Stomach smooth muscle (tissue), 2 donors: ENCODE results near the gene E2F2.

Experiments
- H3K27ac ChIP-seq: one replicate; pipeline ENCODE4 v1.7.0; 2013; ENCODE audit warnings: mild to moderate bottlenecking, low read length, inconsistent platforms
- H3K27me3 ChIP-seq, 2 donors: one replicate each; pipeline ENCODE4 v1.7.0; 2013; ENCODE audit warnings: low read length in 2 of 2; ENCODE audit not compliant: insufficient read depth in 2 of 2, control insufficient read depth in 1 of 2
- H3K36me3 ChIP-seq, 2 donors: one replicate each; pipeline ENCODE4 v1.7.0; 2013; ENCODE audit warnings: low read length in 2 of 2; ENCODE audit not compliant: control insufficient read depth in 2 of 2, insufficient read depth in 2 of 2
- H3K4me1 ChIP-seq: one replicate; pipeline ENCODE4 v1.7.0; 2013; ENCODE audit warnings: low read length; ENCODE audit not compliant: control insufficient read depth, insufficient read depth
- H3K4me3 ChIP-seq, 2 donors: one replicate each; pipeline ENCODE4 v1.7.0; 2013; ENCODE audit warnings: low read length in 2 of 2
- H3K9ac ChIP-seq, 2 donors: one replicate each; pipeline ENCODE4 v1.7.0; 2013; ENCODE audit warnings: low read length in 2 of 2, mild to moderate bottlenecking in 1 of 2
- H3K9me3 ChIP-seq, 2 donors: one replicate each; pipeline ENCODE4 v1.7.0; 2013; ENCODE audit warnings: low read length in 2 of 2; ENCODE audit not compliant: control insufficient read depth in 2 of 2
- donor health status: healthy.
- donor health status: Pancreatic carcinoma.

Gene E2F2

DNA sequence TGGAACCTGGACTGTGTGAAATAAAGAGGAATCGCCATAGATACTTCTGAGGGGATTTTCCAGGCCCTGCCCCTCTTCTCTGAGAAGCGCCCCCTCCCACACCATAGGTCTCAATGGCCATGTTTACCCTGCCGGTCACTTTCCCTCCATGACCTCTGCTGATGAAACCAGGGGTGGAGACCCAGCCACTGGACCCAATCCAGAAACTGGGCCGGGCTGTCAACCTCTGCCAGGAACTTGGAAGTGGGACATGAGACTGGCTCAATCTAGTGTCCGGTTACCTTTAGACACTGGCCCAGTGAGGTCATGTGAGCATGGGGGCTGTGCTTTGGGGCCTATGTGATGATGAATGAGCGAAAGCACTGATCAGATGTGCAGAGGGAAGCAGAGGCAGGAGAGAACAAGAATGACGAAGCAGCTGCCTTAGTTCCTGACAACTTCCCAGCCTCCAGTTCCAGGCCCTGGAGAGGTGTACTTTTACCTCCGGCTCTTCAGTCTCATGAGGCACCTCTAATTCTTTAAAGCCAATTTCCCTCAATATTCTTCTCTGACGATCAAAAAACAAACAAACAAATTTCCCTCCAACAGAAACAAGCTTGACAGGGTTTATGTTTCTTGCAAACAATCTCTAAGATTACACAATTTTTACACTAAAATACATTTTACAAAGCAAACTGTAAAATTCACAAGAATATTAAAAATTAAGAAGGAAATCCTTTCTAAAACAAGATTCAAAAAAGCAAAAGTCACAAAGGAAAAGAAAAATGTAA, 52.0 kb downstream of the E2F2 start:
- Histone ChIP-seq H3K9me3 (no peaks in the 10 kb centered on the region), H3K27me3 (no peaks in the 10 kb centered on the region), H3K4me1 (peaks cover 15% of the 10 kb centered on the region), H3K36me3 (peaks cover 0 to 2% of the 10 kb centered on the region in 2 donors), H3K4me3 (no peak overlapping the region), H3K27ac (no peak overlapping the region), H3K9ac (no peak overlapping the region)

GRCh38 chr1:23477359-23478144, 53.5 kb downstream of the E2F2 start:
- H3K4me1 ChIP-seq, result peaks cover 6% of the 10 kb centered on the region
- no peak overlapping the region for H3K9ac ChIP-seq

DNA sequence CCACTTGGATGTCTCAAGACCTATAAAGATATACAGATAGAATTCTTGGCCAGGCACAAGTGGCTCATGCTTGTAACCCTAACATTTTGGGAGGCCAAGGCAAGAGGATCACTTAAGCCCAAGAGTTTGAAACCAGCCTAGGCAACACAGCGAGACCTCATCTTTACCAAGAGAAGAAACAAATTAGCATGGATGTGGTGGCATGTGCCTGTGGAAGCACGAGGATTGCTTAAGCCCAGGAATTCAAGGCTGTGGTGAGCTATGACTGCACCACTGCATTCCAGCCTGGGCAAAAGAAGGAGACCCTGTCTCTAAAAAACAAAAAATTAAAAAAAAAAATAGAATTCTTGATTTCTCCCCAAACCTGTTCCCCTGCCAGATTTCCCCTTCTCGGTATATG, 55.4 kb downstream of the E2F2 start:
- Histone ChIP-seq H3K9me3 (no peaks in the 10 kb centered on the region), H3K36me3 (peaks cover 0 to 2% of the 10 kb centered on the region in 2 donors), H3K9ac (no peak overlapping the region), H3K27me3 (no peaks in the 10 kb centered on the region), H3K4me3 (no peak overlapping the region), H3K27ac (no peak overlapping the region), H3K4me1 (peaks cover 3% of the 10 kb centered on the region)

More at GRCh38 chr1:23477359-23478144, 53.5 kb downstream of the E2F2 start:
- H3K36me3 ChIP-seq, result peaks cover 0 to 2% of the 10 kb centered on the region in 2 donors
- no peak overlapping the region for H3K4me3 ChIP-seq
- H3K9me3 ChIP-seq, result no peaks in the 10 kb centered on the region
- H3K27ac ChIP-seq, result no peak overlapping the region
- H3K27me3 ChIP-seq, result no peaks in the 10 kb centered on the region

DNA sequence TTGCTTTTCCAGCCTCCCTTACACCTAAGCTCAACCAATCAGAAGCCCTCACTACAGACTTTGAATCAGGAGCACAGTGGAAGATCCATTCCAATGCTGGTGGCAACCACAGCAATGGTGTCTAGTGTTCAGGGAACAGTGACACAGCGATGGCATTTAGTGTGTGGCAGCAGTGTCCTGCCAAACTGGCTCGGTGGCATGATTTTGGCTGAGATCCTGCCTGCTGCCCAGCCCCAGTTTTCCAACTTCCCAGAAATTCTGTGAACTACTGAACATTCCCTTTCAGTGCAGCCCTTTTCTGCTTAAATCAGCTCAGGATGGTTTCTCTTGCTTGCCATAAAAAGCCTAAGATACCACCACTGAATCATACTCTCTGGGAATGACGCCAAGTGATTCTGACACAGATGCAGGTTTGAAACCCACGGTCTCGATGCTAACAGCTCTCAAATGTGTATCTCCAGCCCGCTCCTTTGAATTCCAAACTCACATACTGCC, 55.9 kb downstream of the E2F2 start:
- no peaks in the 10 kb centered on the region for H3K36me3 ChIP-seq
- H3K27me3 ChIP-seq, result no peaks in the 10 kb centered on the region
- H3K4me3 ChIP-seq, result no peak overlapping the region
- H3K9me3 ChIP-seq, result no peaks in the 10 kb centered on the region
- no peak overlapping the region for H3K27ac ChIP-seq
- no peak overlapping the region for H3K9ac ChIP-seq
- H3K4me1 ChIP-seq, result peaks cover 7% of the 10 kb centered on the region

- H3K27ac ChIP-seq, result no peak overlapping the region
- no peaks in the 10 kb centered on the region for H3K36me3 ChIP-seq
- H3K4me1 ChIP-seq, result peaks cover 7% of the 10 kb centered on the region
- no peak overlapping the region for H3K4me3 ChIP-seq
- no peaks in the 10 kb centered on the region for H3K27me3 ChIP-seq
- H3K9ac ChIP-seq, result no peak overlapping the region
- H3K9me3 ChIP-seq, result no peaks in the 10 kb centered on the region
These were observed 57.8 kb downstream of the E2F2 start for GRCh38 chr1:23473037-23473800.

- Histone ChIP-seq H3K36me3 (no peaks in the 10 kb centered on the region), H3K9ac (no peak overlapping the region), H3K9me3 (no peaks in the 10 kb centered on the region), H3K4me3 (no peak overlapping the region), H3K27ac (no peak overlapping the region), H3K27me3 (no peaks in the 10 kb centered on the region), H3K4me1 (peaks cover 7% of the 10 kb centered on the region)
These were observed 58.5 kb downstream of the E2F2 start for GRCh38 chr1:23472351-23473036.

DNA sequence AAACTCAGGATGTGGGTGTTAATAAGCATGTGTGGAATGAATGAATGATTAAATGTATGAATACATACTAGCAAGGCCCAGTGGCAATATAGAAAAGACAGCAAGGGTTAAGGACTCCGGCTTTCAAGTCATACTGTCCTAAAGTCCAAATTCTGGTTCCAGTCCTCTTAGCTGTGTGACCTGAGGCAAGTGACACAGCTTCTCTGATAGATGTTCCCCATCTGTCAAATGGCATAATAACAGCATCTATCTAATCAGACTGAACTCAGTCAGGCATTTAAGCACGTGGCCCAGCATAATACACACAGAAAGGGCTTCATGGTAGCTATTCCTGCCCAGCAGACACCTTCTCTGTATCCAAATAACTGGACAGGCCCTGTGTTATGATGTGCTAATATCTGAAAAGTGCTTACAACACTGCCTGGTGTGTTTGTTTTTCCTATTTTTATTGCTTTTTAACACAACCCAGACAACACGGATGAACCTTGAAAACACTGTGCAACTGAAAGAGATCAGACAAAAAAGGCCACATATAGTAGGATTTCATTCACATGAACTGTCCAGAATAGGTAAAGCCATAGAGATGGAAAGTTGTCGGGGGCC, 59.5 kb downstream of the E2F2 start:
- peaks cover 7% of the 10 kb centered on the region for H3K4me1 ChIP-seq
- H3K27me3 ChIP-seq, result no peaks in the 10 kb centered on the region
- no peak overlapping the region for H3K9ac ChIP-seq

DNA sequence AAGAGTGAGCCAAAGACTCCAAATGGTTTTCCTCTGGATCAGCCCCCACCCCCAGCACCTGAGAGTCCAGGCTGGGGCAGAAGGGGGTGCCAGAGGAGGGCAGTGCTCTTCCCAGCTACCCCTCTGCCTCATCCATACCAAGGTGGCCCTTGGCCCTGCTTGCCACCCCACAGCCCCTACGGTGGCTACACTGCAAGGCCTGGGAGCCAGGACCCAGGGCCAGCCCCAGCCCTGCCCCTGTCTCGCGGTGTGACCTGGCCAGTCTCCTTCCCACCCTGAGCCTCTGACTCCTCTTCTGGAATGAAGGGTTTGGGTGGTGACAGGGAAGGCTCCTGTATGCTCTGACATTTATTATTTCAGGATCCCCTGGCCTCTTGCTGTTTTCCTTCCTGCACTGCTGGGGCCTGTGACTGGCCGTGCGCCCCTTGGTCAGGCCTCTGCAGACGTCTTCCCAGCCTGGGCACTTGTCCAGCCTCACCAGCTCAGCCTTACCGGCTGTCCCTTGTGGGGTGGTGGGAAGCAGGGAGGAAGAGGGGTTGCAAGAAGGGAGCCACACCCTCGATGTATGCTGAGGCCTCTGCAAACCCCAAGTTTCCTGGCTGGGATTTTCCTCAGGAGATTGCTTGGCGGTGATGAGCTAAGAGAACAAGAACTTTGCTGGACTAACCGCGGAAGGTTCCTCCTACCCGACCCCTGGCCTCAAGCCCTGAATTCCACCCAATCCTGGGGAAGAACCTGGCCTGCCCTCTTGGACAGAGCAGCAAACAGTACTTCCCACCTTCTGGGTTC, 60.6 kb downstream of the E2F2 start:
- Histone ChIP-seq H3K27me3 (no peaks in the 10 kb centered on the region), H3K36me3 (no peaks in the 10 kb centered on the region), H3K4me1 (peaks cover 7% of the 10 kb centered on the region), H3K27ac (peak overlapping the region; percentile 18), H3K9me3 (no peaks in the 10 kb centered on the region), H3K4me3 (no peak overlapping the region), H3K9ac (no peak overlapping the region)

More for the DNA sequence above, 59.5 kb downstream of the E2F2 start:
- Histone ChIP-seq H3K9me3 (no peaks in the 10 kb centered on the region), H3K36me3 (no peaks in the 10 kb centered on the region), H3K4me3 (no peak overlapping the region), H3K27ac (no peak overlapping the region)

DNA sequence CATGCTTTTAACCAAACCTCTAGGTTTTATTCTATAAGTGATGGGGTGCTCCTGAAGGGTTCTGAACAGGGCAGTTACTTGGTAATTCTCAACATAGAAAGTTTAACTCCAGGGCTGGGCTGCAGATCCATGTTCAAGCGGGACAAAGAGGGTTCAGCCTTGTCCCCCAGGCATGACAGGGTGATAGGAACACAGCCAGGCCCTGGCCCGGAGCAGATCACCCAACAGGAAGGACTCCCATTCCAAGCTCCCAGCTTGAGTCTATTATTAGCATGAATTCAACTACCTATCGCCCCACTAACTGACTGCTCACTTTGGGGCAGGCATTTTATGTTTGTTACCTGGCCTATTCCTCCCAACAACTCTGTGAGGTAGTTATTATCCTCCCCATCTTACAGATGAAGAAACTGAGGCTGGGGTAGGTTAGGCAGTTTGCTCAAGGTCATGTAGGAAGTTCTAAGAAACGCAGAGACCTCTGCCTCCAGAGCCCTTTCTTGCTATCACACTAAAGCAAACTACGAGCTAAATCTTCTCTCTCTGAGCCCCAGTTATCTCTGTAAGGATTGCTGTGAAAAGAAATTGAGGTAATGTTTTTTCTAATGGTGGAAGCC, 61.6 kb downstream of the E2F2 start:
- H3K9me3 ChIP-seq, result no peaks in the 10 kb centered on the region
- H3K4me1 ChIP-seq, result peaks cover 7% of the 10 kb centered on the region
- no peaks in the 10 kb centered on the region for H3K36me3 ChIP-seq
- no peak overlapping the region for H3K27ac ChIP-seq
- H3K27me3 ChIP-seq, result no peaks in the 10 kb centered on the region
- H3K4me3 ChIP-seq, result no peak overlapping the region
- H3K9ac ChIP-seq, result no peak overlapping the region
